IMR-90 (cell line): Measurements from ENCODE around the gene BATF. TPM values are rescaled to one million over a fixed set of nuclear protein-coding genes. Genes with fewer than 3 reads are reported as not detected.

Experiments
- ATAC-seq: fragments of 200-7000 bp; cut with Tn5 transposase; 2 replicates; pipeline ENCODE4 v1.9.1; 2020; ENCODE audit warnings: low read depth, mild to moderate bottlenecking, moderate library complexity
- BruUV-seq: library from RNA; stranded (reverse); fragments of 400-500 nt; replicated peaks from 2 replicates; lab custom pipeline; 2021; lab: Mats Ljungman, UMichigan
- CTCF ChIA-PET: fragments of 300-600 bp; formaldehyde crosslinking; extraction: SDS; loops from one replicate; lab custom pipeline; 2021; ENCODE audit warnings: antibody characterized with exemption; lab: Yijun Ruan, JAX
- POLR2A ChIA-PET: fragments of 300-600 bp; sonication (Branson Sonifier 250); formaldehyde crosslinking; loops from one replicate; lab custom pipeline; 2022; ENCODE audit warnings: antibody characterized with exemption; ENCODE audit not compliant: unreplicated experiment; lab: Charles Lee
- DNase-seq: peaks from one replicate; pipeline ENCODE4 v3.0.0; 2013
- H2AFZ ChIP-seq: replicated peaks from 2 replicates; pipeline ENCODE3; 2013; ENCODE audit warnings: low read length, mild to moderate bottlenecking; ENCODE audit not compliant: poor library complexity
- H2AK5ac ChIP-seq: 2 replicates; pipeline ENCODE4 v1.6.1; 2013; ENCODE audit warnings: low read depth, low read length, inconsistent platforms
- H2AK9ac ChIP-seq: replicated peaks from 2 replicates; pipeline ENCODE3; 2013; ENCODE audit warnings: mild to moderate bottlenecking, low read depth, low read length, moderate library complexity; ENCODE audit not compliant: poor library complexity
- H2BK120ac ChIP-seq: 2 replicates; pipeline ENCODE4 v1.6.1; 2013; ENCODE audit warnings: low read depth, low read length, inconsistent platforms
- H2BK15ac ChIP-seq: 3 replicates; pipeline ENCODE4 v1.6.1; 2013; ENCODE audit warnings: low read depth, low read length, inconsistent platforms
- H2BK20ac ChIP-seq: 2 replicates; pipeline ENCODE4 v1.6.1; 2013; ENCODE audit warnings: low read depth, mild to moderate bottlenecking, inconsistent platforms, low read length, moderate library complexity
- H2BK5ac ChIP-seq: 2 replicates; pipeline ENCODE4 v1.6.1; 2013; ENCODE audit warnings: mild to moderate bottlenecking, low read depth, low read length, inconsistent platforms; ENCODE audit not compliant: poor library complexity, severe bottlenecking
- H3K14ac ChIP-seq: replicated peaks from 2 replicates; pipeline ENCODE4 v1.6.1; 2013; ENCODE audit warnings: low read depth, low read length, inconsistent platforms
- H3K18ac ChIP-seq: 2 replicates; pipeline ENCODE4 v1.6.1; 2013; ENCODE audit warnings: low read depth, low read length, control low read depth
- H3K23ac ChIP-seq: 2 replicates; pipeline ENCODE4 v1.6.1; 2013; ENCODE audit warnings: low read depth, low read length, inconsistent platforms
- H3K27ac ChIP-seq: 2 replicates; pipeline ENCODE4 v1.5.1; 2013; ENCODE audit warnings: mild to moderate bottlenecking, control low read depth, low read length; ENCODE audit not compliant: insufficient read depth
- H3K27me3 ChIP-seq: 2 replicates; pipeline ENCODE4 v1.6.1; 2013; ENCODE audit warnings: low read length; ENCODE audit not compliant: control insufficient read depth, insufficient read depth
- H3K36me3 ChIP-seq: 2 replicates; pipeline ENCODE4 v1.6.1; 2013; ENCODE audit warnings: low read length, mixed read lengths; ENCODE audit not compliant: control insufficient read depth, insufficient read depth
- H3K4ac ChIP-seq: 2 replicates; pipeline ENCODE4 v1.6.1; 2013; ENCODE audit warnings: low read depth, low read length, inconsistent platforms
- H3K4me1 ChIP-seq: 2 replicates; pipeline ENCODE4 v1.6.1; 2013; ENCODE audit warnings: low read length, mixed read lengths; ENCODE audit not compliant: control insufficient read depth, insufficient read depth
- H3K4me2 ChIP-seq: 2 replicates; pipeline ENCODE4 v1.6.1; 2013; ENCODE audit warnings: low read depth, mild to moderate bottlenecking, control low read depth, low read length, moderate library complexity
- H3K4me3 ChIP-seq: 2 replicates; pipeline ENCODE4 v1.5.1; 2013; ENCODE audit warnings: low read depth, mild to moderate bottlenecking, control low read depth, low read length, moderate library complexity; ENCODE audit not compliant: insufficient read depth
- H3K56ac ChIP-seq: 2 replicates; pipeline ENCODE4 v1.6.1; 2013; ENCODE audit warnings: low read length, inconsistent platforms; ENCODE audit not compliant: insufficient read depth; ENCODE audit errors: extremely low read depth
- H3K79me1 ChIP-seq, 2 experiments: 2 replicates each; pipeline ENCODE4 v1.6.1; 2013; ENCODE audit warnings: low read length in 2 of 2, inconsistent platforms in 1 of 2, low read depth in 1 of 2
- H3K9ac ChIP-seq: 2 replicates; pipeline ENCODE4 v1.6.1; 2013; ENCODE audit warnings: low read depth, low read length, control low read depth
- H3K9me1 ChIP-seq: 2 replicates; pipeline ENCODE4 v1.6.1; 2013; ENCODE audit warnings: low read length, inconsistent platforms; ENCODE audit not compliant: insufficient read depth
- H3K9me3 ChIP-seq: 2 replicates; pipeline ENCODE4 v1.6.1; 2013; ENCODE audit warnings: low read length; ENCODE audit not compliant: control insufficient read depth, insufficient read depth
- H4K20me1 ChIP-seq: 2 replicates; pipeline ENCODE4 v1.6.1; 2013; ENCODE audit warnings: low read length, inconsistent platforms; ENCODE audit not compliant: insufficient read depth
- H4K5ac ChIP-seq: 2 replicates; pipeline ENCODE4 v1.6.1; 2013; ENCODE audit warnings: mild to moderate bottlenecking, low read depth, low read length, control low read depth
- H4K8ac ChIP-seq, 2 experiments: 2 replicates each; pipeline ENCODE4 v1.6.1; 2013; ENCODE audit warnings: low read depth in 2 of 2, low read length in 2 of 2, control low read depth in 1 of 2, inconsistent platforms in 1 of 2
- H4K91ac ChIP-seq: 2 replicates; pipeline ENCODE4 v1.6.1; 2013; ENCODE audit warnings: low read depth, low read length, inconsistent platforms; ENCODE audit not compliant: insufficient read depth
- BHLHE40 ChIP-seq: fragments of 150-350 bp; IDR thresholded peaks from 2 replicates; pipeline ENCODE4 v1.6.1; 2016; ENCODE audit warnings: mild to moderate bottlenecking, low read depth, low read length
- CTCF ChIP-seq: conservative IDR thresholded peaks from 2 replicates; pipeline ENCODE4 v1.5.1; 2012; ENCODE audit warnings: mild to moderate bottlenecking, low read depth, low read length, improper control_type of control experiment
- FOS ChIP-seq: fragments of 150-350 bp; IDR thresholded peaks from 2 replicates; pipeline ENCODE4 v1.6.1; 2016; ENCODE audit warnings: low read depth, low read length
- MXI1 ChIP-seq: IDR thresholded peaks from 2 replicates; pipeline ENCODE4 v1.6.1; 2012; ENCODE audit warnings: low read depth, mild to moderate bottlenecking, low read length, moderate library complexity, borderline replicate concordance
- WGBS, 2 experiments: methylation state at CpG; one replicate each; pipeline versions ENCODE4 v1.1.5 to v1.1.7; 2013; ENCODE audit warnings: missing lambda C conversion rate in 2 of 2; ENCODE audit not compliant: insufficient read length in 1 of 2; ENCODE audit errors: extremely low coverage in 2 of 2; 5-methylcytosine and 5-hydroxymethylcytosine counted together
- dilution Hi-C: fragments of 300-500 bp; cut with HindIII; formaldehyde crosslinking; loops from one replicate; pipeline ENCODE4 v1.14.3; 2018; ENCODE audit warnings: low sequenced_read_pairs; ENCODE audit not compliant: unreplicated experiment
- in situ Hi-C: fragments of 300-500 bp; cut with MboI; formaldehyde crosslinking; loops from 3 replicates; pipeline ENCODE4 v1.14.3; 2019; ENCODE audit warnings: low sequenced_read_pairs, inconsistent platforms, mixed read lengths
- intact Hi-C: fragments of 100-400 bp; cut with micrococcal nuclease; formaldehyde crosslinking; loops from 2 replicates; pipeline ENCODE4 v1.10.0; 2022
- polyA plus RNA-seq, 3 experiments: library from polyadenylated mRNA; depleted of rRNA; stranded (reverse); fragments of >200 nt; gene quantifications; 2 replicates each; pipeline ENCODE4 v1.2.3, GENCODE V29; 2012; ENCODE audit warnings: low replicate concordance in 1 of 3
- total RNA-seq: library from RNA; depleted of rRNA; stranded (reverse); fragments of >200 nt; gene quantifications from 2 replicates; pipeline ENCODE4 v1.2.3, GENCODE V29; 2012

The BATF gene
- total and polyA plus RNA-seq, 2 of the 4 experiments (the other 2 are of a cell fraction), result not detected

DNA sequence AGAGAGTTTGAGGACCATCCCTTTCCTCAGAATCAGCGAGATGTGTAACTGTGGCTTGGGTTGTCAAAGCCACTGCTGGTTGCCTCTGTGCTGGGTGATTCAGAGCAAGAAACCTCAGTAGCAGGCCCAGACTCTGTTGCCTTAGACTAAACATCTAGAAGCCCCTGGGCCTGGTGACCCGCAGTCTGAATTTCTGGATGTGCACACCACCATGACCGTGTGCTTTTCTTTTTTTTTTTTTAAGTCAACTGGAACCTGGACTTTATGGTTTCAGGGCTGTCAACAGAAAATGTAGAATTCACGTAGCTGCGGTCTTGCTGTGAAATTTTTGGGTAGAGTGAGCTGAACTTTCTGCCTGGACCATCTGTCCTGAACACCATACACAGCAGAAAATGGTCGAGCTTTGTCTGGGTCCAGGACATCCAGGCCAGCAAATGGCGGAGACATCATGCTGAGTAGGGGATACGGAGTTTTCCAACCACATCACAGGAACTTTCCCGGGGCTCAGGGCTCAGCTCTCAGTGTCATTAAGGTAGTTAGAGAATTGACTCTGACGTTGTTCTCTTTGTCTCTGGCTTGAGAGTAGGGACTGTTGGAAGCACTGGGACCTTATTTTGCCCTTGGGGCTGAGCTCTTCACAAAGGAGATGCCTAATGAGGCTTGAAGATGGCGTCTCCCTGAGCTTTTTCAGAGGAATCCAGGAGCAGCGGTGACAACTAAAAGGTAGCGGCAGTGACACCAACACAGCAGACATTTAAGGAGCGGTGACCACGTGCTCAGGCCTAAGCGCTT, 23.0 kb upstream of the BATF start:
- Histone ChIP-seq H3K4me1 (no peaks in the 10 kb centered on the region), H3K36me3 (no peaks in the 10 kb centered on the region), H4K8ac (no peak overlapping the region), H3K18ac (no peak overlapping the region), H2AK9ac (no peak overlapping the region), H4K20me1 (no peaks in the 10 kb centered on the region), H3K4me2 (no peak overlapping the region), H2BK15ac (no peak overlapping the region), H3K23ac (no peak overlapping the region), H2BK5ac (no peak overlapping the region), H3K79me1 (no peaks in the 10 kb centered on the region), H3K9ac (no peak overlapping the region), H2AK5ac (no peak overlapping the region; the same call in 1 of the 2 replicates), H2AFZ (no peak overlapping the region), H3K14ac (no peak overlapping the region), H2BK120ac (no peak overlapping the region), H3K9me1 (no peaks in the 10 kb centered on the region), H3K27me3 (peaks cover 7% of the 10 kb centered on the region; the same call in 1 of the 2 replicates), H3K4ac (no peak overlapping the region), H3K9me3 (no peaks in the 10 kb centered on the region), H3K4me3 (no peak overlapping the region), H2BK20ac (no peak overlapping the region), H3K56ac (no peak overlapping the region), H4K5ac (no peak overlapping the region), H3K27ac (no peak overlapping the region), H4K91ac (no peak overlapping the region)
- dilution Hi-C loops, result no loop called here
- ChIA-PET CTCF (interaction anchor here (1.0 kb wide), 1 partner anchor 10 kb away, joined by 4 read pairs; no protein-coding TSS in a partner anchor), POLR2A (no interaction called here)
- 81% methylated on average over 3 of the region's 16 CpGs; no CpG with 5 or more reads in 1 of the 2 experiments for WGBS, 2 experiments
- intact Hi-C loops, result no loop called here
- no peak for TF ChIP-seq MXI1
- no peak for TF ChIP-seq CTCF
- no peak for TF ChIP-seq FOS
- TF ChIP-seq BHLHE40, result no peak
- BruUV-seq, result no TSS peak
- ATAC-seq (no peak), DNase-seq (no peak)
- in situ Hi-C loops, result no loop called here
